GM21526 (cell line): ENCODE results near the gene TP53TG3B.
"Not testable (repeated sequence)": the region's sequence is repeated elsewhere in the genome, so short reads cannot be mapped to it uniquely, and the experiment has no call there.

Experiments used
- ATAC-seq: cut with Tn5 transposase; IDR thresholded peaks from one replicate; pipeline ENCODE4 v1.9.1; 2021; ENCODE audit warnings: moderate library complexity; ENCODE audit not compliant: unreplicated experiment, low FRiP score

TP53TG3B gene, protein sequence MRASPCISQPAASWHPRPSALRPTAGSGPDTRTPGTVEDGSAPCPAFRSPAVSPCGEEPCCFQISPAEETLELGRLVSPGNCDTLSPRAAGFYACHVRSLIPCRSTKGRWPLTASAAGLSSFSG

DNA sequence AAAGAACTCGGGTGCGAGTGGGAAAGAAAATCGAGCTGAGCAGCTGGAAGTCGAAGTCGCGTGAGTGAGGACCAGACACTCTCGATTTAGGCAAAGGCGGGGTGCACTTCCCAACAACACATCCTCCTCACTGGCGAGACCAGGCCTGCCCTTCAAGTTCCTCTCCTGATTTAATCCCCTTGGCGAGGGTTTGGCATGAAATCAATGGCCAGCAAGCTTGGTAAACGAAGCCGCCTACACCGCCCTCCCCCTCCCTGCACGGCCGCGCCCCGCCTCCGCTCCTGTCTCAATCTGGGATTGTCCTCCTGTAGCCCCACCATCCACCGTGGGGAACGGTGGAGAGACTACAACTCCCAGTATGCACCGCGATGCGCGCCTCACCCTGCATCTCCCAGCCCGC is at the start of gene TP53TG3B:
TSS of gene TP53TG3B (plus strand) at position 301 of the 400 bp plus-strand sequence. CDS start at position 369, 68 bp downstream.
- not testable (repeated sequence) for ATAC-seq

- not testable (repeated sequence) for ATAC-seq
These were observed 24.2 kb upstream of the TP53TG3B start for GRCh38 chr16:33336226-33337012.

GRCh38 chr16:33337627-33338542 is 22.8 kb upstream of the TP53TG3B start:
- not testable (repeated sequence) for ATAC-seq

- not testable (repeated sequence) for ATAC-seq
These were observed 22.1 kb upstream of the TP53TG3B start for GRCh38 chr16:33338543-33338951.

DNA sequence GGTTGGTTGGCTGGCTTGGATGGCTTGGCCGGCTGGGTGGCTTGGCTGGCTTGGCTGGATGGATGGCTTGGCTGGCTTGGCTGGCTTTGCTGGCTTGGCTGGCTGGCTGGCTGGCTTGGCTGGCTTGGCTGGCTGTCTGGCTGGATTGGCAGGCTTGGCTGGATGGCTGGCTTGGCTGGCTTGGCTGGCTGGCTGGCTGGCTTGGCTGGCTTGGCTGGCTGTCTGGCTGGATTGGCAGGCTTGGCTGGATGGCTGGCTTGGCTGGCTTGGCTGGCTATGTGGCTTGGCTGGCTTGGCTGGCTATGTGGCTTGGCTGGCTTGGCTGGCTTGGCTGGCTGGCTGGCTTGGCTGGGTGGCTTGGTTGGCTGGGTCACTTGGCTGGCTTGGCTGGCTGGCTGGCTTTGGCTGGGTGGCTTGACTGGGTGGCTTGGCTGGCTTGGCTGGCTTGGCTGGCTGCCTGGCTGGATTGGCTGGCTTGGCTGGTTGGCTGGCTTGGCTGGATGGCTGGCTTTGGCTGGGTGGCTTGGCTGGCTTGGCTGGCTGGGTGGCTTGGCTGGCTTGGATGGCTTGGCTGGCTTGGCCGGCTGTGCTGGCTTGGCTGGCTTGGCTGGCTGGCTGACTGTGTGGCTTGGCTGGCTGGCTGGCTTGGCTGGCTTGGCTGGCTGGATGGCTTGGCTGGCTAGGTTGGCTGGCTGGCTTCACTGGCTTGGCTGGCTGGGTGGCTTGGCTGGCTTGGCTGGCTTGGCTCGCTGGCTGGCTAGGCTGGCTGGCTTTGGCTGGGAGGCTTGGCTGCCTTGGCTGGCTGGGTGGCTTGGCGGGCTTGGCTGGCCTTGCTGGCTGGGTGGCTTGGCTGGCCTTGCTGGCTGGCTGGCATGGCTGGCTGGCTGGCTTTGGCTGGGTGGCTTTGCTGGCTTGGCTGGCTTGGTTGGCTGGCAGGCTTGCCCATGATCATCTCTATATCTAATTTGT is 21.3 kb upstream of the TP53TG3B start:
- ATAC-seq, result not testable (repeated sequence)
